HG03060 (cell line): ENCODE results near the gene FGFBP2.
"Not testable (repeated sequence)": the region's sequence is repeated elsewhere in the genome, so short reads cannot be mapped to it uniquely, and the experiment has no call there.

Source experiments
- ATAC-seq: cut with Tn5 transposase; IDR thresholded peaks from one replicate; pipeline ENCODE4 v1.9.1; 2021; ENCODE audit warnings: low read depth, moderate number of reproducible peaks; ENCODE audit not compliant: unreplicated experiment

FGFBP2 gene

DNA sequence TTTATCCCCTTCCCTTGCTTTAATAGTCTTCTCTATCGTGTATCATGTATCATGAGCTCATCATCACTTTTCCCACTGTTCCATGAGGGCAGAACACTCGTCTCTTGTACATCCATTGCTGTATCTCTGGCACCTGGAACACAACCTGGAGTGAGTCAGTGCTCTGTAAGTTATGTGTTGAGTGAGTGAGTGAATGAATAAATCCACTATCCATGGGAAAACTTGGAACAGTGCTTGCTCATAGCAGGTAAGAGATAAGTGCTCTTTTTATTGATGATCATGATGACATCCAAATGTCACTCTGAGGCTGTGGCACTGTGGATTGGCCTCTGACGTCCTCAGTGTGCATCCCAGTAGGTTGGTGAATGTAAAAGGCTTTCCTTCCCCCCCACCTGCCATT is 28.7 kb downstream of the FGFBP2 start:
- no peak for ATAC-seq

DNA sequence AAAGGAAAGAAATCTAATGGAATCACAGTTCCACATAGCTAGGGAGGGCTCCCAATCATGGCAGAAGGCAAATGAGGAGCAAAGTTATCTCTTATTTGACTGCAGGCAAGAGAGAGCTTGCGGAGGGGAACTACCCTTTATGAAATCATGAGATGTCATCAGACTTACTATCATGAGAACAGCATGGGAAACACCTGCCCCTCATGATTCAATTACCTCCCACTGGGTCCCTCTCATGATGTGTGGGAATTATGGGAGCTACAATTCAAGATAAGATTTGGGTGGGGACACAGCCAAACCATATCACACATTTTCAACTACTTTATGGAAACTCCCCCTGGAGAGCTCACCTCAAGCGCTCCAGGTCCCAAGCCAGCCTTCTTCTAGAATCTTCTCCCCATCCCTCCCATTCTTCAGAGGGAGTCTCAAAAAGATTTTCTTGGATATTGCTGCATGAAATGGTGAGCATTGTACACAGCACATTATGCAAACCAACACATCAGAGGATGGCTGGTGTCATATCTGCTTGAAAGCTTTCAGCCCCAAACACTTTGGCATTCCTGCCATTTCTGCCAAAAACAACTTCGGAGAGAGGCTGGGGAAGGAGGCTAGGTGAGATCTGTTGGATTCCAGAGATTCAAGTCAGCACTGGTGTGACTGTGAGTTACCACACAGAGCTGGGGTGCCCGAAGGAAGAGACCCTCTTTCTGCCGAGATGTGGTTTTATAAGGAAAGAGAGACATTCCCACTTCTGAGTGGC is 31.3 kb downstream of the FGFBP2 start:
- ATAC-seq = no peak

DNA sequence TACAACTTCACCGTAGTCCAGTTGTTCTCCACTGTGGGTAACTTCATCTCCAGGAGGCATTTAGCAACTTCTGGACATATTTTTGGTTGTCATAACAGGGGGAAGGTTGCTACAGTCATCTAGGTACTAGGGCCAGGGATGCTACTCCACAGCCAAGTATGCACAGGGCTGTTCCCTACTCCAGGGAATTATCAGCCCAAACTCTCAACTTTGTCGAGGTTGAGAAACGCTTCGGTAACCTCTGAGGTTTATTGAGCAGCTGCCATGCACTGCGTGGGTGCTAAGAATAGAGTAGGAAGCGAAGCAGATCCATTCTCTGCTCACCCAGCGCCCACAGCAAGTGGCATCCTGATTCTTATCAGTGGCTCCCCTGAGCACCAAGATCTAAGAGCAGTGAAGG is 32.7 kb downstream of the FGFBP2 start:
- ATAC-seq = no peak

DNA sequence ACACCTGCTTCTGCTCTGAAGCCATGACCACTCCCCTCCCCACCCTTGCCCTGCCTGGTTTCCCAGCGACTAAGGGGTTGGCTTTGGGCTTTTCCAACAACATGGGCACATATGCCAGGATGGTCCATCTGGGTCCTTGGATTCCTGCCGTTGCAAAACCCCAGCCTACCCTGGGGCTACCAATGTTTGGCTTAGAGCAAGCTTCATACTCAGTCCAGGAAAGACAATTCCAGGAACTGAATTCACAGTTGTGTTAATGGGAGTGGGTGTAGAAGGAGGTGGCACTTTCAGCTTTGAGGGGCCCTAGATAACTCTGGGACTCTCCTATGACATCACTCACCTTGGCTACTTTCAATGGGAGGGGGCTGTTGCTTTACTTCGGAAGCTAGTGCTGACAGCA is 33.4 kb downstream of the FGFBP2 start:
- no peak for ATAC-seq

DNA sequence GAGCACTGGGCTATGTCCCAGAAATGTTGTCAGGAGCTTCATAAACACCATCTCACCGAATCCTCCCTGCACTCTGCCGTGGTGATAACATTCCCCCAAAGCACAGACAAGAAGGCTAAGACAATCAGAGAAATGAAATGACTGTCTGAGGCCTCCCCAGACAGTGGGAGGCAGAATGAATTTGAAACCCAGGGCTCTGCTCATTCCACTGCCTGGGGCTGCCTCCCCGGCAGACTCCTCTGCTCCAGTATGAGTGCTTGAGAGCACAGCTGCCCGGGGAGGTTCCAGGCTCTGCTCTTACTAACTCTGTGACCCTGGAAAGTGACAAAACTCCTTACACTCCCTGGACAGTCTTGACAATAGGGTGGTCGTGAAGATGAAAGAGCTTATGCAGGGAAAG is 34.1 kb downstream of the FGFBP2 start:
- no peak for ATAC-seq

DNA sequence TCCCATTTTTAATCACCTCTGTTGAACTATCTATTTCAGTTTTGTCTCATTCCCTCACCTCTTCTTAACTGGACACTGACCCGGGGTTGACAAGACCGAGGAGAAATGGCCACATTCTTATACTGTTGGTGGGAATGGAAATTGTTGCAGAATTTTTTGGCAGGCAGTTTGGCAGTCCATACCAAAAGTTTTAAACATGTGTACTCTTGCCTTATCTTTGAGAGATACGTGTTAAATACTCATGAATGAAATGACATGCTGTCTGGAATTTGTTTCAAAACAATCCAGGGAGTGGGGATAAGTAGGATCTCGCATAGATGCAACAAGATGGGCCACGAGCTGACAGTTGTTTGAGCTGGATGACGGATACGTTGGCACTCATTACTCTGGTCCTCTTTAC is 36.5 kb downstream of the FGFBP2 start:
- no peak for ATAC-seq

DNA sequence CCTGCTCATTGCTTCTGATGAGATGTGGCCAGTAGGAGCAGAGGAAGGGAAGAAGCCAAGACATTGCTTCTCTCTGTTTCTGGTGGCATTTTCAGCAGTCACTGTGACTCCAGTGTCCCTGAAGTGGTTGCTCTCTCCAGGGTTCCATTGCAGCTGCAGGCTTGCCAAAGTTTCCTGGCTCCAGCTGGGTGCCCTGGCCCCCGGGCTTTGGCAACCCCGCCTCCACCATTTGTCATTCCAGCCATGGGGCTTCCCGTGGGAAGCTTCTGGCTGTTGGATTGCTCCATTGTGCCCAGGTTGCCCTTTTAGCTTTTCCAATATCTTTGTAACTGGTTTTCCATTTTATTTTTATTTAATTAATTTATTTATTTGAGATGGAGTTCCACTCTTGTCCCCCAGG is 37.1 kb downstream of the FGFBP2 start:
- ATAC-seq = no peak

DNA sequence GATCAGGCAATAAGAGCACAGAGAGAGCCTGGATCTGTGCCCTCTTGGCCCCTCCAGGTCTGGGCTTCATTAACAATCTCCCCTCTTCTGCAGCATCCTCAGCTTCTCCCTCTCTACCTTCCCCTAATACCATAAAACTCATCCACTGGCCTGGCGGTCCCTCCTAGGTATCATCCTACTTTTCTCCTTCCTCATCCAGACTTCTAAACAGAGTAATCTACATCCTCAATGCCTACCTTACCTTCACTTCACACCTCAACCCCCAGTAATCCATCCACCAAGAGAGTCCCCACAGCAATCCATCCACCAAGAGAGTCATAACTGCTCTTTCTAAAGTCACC is 41.4 kb downstream of the FGFBP2 start:
- no peak for ATAC-seq

DNA sequence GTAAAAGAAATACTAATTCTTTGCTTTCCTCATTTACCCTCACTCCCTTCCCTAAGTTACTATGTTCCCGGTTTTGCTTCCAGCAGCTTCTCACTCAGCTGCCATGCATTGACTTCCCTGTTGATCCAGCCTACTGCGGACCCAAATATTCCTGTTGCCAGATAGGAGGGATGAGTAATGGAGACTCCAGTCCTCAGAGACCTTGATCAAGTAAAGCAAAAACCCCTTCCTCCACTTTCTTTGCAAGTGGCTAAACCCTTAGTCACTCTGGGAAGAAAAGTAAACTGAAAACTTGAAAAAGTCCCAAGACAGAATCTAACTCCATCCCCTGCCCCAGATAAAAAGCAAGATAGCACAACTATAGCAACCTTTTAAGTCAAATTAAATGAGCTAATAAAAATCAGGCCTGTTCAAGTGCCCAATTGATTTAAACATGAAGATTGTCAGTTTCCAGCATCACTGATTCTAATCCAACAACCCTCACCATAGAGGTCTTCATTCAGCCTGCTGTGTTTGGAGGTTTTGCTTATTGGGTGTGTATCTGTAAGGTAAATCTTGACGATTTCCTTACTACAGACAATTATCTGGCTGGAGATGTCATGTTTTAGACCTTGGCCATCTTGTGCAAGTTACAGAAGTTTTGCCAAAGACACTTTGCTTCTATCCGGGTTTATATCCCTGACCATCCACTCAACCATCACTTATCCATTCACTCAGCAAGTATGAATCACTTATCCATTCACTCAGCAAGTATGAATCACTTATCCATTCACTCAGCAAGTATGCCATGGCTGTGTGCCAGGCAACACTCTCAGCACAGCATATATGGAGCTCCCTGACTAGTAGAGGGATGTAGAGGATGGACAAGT is 42.0 kb downstream of the FGFBP2 start:
- ATAC-seq = no peak

DNA sequence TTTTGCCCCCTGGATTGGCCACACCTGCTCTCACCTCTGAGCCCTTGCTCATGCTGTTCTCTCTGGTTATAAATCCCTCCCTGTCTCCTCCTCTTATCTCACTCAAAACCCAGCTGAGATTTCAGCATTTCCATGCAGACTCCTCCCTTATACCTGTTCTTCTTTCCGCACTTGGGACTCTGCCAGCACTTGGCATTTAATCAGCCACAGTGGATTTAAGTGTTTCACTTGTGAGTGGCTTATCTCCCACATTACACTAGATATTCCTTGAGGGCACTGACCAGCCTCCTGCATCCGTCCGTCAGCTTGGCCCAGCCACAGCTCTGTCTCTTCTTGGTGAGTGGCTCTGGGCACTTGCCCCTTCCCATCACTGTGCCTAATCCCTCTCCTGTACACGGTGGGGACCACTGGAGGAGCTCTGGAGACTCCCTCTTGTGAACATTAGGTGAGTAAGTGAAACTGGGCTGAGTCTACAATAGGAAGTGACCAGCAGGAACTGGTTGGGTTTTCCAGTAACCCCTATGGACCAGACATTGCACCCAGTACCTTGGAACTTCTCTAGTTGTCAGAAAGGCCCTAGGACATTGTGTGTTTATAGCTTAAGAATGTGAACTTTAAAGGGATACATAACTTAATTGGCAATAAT is 44.4 kb downstream of the FGFBP2 start:
- ATAC-seq = no peak

DNA sequence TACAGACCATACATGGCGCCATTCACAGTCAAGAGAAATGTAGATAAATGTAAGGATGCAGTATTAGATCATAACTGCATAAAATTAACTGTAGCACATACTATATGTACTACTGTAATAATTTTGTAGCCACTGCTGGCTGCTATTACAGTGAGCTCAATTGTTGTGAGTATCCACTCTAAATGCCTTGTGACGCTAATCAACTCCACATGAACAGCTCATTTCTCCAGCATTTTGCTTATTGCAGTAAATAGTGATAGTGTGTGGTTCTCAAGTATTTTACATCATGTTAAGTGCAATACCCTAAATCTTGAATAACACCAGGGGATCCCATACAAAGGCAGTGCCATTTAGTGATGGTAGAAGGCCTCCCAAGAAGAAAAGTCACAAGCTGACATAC is 45.7 kb downstream of the FGFBP2 start:
- ATAC-seq = no peak

DNA sequence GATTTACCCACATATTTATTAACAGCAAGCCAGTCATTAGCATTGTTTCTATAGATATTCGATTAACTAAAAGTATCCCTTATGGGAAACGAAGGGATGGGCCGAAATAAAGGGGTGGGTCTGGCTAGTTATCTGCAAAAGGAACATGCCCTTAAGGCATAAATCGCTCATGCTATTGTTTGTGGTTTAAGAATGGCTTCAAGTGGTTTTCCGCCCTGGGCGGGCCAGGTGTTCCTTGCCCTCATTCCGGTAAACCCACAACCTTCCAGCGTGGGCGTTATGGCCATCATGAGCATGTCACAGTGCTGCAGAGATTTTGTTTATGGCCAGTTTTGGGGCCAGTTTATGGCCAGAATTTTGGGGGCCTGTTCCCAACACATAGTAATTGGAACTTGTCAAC is 46.6 kb downstream of the FGFBP2 start:
- not testable (repeated sequence) for ATAC-seq

DNA sequence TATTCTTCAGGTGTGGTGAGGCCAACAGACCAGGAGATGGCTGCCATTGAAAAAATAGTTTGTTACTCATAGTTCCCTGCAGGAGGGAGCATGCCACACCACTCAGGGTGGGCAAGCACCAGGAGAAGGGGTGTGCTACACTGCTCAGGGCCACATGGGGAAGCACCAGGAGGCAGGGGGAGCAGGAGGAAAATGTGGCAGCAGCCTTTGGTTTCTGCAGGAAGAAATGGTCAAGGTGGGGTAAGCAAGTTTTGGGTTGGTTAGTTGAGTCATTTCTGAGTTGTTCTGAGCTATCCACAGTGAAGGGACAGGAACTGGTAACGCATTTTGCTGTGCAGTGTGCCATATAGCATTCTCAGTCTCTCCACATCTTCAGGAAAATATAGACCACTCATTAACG is 48.2 kb downstream of the FGFBP2 start:
- no peak for ATAC-seq

DNA sequence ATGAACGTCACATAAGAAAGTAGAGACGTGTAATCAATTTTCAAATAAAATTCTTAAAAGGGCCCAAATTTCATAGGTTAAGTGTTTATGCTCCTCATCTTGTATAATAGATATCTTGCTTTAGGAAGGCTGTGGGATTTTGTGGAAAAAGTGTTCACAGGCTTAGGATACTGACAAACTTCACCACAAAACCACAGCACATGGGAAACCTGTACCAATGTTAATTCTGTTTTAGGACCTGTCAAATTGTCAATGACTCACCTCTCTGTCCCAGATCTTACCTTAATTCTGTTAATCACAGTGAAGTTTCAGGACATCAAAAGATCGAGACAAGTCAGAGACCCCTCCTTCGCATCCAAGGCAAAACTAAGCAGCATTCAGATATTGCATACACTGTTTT is 48.7 kb downstream of the FGFBP2 start:
- ATAC-seq = no peak

DNA sequence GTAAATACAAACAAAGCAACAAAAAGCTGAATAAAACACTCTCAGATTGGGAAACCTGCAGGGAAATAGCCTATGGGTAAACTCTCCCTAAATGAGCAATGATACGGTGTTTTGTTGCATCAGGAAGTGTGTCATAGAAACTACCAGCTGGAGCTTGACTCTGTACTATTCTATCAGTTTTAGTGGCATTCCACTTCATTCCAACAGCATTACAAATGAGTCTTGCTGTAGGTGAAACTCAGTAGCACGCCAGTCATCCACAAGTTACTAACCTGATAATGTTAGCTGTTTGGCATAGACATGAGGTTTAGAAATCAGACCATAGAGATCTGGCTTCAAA is 49.4 kb downstream of the FGFBP2 start:
- no peak for ATAC-seq

DNA sequence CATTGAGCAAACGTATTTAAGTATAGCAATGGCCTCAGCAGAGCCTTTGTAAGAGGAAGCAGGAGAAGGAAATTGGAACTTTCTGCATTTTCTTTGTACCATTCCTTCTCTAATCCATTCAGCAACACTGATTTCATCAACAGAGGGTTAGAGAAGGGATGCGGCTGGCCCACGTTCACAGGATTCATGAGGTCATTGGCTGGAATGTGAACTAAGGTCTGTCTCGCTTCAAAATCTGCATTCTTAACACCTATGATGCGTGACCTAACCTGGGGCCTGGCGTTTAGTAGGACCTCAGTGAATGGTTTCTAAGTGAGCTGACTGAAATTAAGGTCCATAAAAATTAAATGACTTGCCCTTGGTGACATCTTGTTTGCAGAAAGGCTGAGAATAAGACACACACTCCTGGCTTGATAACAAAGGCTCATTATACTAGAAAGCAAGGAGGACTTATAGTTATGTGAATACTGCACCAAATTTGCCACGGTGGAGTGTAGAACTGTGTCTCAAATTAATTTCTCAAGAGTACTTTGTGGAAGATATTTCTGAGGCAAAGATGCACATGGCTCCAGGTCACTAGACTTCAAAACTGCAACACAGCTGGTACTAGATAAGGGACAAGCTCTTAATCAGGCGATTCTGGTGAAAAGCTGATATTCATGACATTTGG is 49.9 kb downstream of the FGFBP2 start:
- no peak for ATAC-seq

DNA sequence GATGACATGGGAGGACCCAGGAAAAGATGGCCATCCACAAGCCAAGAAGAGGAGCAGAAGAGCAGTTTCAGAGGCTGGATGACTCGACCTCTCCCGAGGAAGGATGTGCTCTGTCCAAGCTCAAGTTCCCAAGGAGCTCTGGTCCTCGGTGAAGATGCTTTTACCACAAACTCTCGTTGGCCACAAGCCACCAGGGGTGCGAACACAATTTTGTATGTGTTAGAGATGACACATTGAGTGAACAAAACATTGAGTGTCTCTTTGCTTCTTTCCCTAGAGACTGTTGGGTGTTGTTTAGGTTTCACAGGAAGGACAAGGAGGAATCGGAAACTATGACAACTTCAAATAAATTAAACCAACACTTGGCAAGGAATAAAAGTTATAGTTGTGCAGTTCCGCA is 50.7 kb downstream of the FGFBP2 start:
- ATAC-seq = no peak
